Liver (tissue), 3 donors: ENCODE results near the gene APOBEC3C.

Source experiments
- CTCF ChIP-seq: fragments of 150-350 bp; IDR thresholded peaks from 2 replicates; pipeline ENCODE4 v1.5.1; 2017; ENCODE audit warnings: improper control_type of control experiment, low read depth, low read length; ENCODE audit not compliant: missing input control
- HNF4G ChIP-seq: IDR thresholded peaks from 2 replicates; pipeline ENCODE4 v1.6.1; 2016; ENCODE audit warnings: antibody characterized with exemption
- RAD21 ChIP-seq, 2 donors: IDR thresholded peaks; 2 replicates each; pipeline ENCODE4 v1.6.1; 2016; ENCODE audit warnings: antibody characterized with exemption in 2 of 2, mild to moderate bottlenecking in 2 of 2
- YY1 ChIP-seq: IDR thresholded peaks from 2 replicates; pipeline ENCODE4 v1.6.1; 2016; ENCODE audit warnings: antibody characterized with exemption, mild to moderate bottlenecking
- ZBTB33 ChIP-seq: IDR thresholded peaks from 2 replicates; pipeline ENCODE4 v1.6.1; 2016; ENCODE audit warnings: antibody characterized with exemption
- donor health status: healthy.
- donor health status: healthy.

GRCh38 chr22:38989466-38989865 is 24.6 kb upstream of the APOBEC3C start:
- TF ChIP-seq RAD21 (IDR thresholded peaks at IDR 0.05) = no peak
- no peak for TF ChIP-seq ZBTB33
- no peak for TF ChIP-seq CTCF
- TF ChIP-seq YY1 = no peak
- no peak for TF ChIP-seq HNF4G
